ENCODE measurements around the gene C2orf74.
"Not testable (repeated sequence)": the region's sequence is repeated elsewhere in the genome, so short reads cannot be mapped to it uniquely, and the experiment has no call there.

- TF ChIP-seq SUZ12 (IDR thresholded peaks at IDR 0.05; ENCODE audit: extremely low read depth, insufficient read depth, insufficient read length); ZNF274 (IDR thresholded peaks at IDR 0.05; ENCODE audit: low read depth, low read length): not testable (repeated sequence)
Observed at GRCh38 chr2:61194646-61195045, 32.7 kb downstream of the C2orf74 start.
